ENCODE results near the gene ATPAF2.

DNA sequence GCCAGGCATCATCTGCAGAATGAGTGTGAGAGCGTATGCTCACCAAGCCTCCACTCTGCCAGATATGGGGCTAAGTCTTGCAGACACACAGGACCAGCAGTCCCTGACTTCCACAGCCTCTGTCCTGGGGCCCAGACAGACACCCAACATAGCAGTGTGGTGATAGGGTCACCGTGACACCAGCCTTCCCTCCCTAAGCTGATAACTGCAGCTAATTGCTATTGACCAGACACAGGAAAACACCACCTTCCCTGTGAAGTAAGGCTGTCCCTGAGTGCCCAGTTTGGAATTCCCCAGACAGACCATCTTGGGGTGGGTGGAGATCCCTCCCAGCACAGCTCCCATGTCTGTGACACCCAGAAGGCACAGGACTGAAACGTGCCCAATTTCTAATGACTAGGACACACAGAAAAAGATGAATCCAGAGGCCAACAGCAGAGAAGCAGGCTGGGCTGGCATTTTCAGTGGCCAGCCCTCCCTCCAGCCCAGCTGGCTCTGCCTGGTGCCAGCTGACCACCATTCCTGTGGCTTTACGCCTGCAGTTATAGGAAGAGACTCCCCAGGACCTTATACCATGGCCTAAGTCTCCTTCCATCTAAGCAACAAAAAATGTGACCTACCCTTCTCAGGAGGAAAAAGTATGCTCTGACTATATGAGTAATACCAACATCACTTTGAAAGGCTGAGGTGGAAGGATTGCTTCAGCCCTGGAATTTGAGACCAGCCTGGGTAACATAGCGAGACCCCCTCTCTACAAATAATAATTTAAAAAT is 30.3 kb downstream of the ATPAF2 start:
- TF ChIP-seq, protein P1, sequence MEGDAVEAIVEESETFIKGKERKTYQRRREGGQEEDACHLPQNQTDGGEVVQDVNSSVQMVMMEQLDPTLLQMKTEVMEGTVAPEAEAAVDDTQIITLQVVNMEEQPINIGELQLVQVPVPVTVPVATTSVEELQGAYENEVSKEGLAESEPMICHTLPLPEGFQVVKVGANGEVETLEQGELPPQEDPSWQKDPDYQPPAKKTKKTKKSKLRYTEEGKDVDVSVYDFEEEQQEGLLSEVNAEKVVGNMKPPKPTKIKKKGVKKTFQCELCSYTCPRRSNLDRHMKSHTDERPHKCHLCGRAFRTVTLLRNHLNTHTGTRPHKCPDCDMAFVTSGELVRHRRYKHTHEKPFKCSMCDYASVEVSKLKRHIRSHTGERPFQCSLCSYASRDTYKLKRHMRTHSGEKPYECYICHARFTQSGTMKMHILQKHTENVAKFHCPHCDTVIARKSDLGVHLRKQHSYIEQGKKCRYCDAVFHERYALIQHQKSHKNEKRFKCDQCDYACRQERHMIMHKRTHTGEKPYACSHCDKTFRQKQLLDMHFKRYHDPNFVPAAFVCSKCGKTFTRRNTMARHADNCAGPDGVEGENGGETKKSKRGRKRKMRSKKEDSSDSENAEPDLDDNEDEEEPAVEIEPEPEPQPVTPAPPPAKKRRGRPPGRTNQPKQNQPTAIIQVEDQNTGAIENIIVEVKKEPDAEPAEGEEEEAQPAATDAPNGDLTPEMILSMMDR (IDR thresholded peaks at IDR 0.05 in 8 of 11, conservative IDR thresholded peaks at IDR 0.05 in 3 of 11): no peak
- no peak for TF ChIP-seq POLR2AphosphoS5 (IDR thresholded peaks at IDR 0.05)

Data from spleen (tissue), 7 donors.